ENCODE measurements around the gene LKAAEAR1.

LKAAEAR1 gene

DNA sequence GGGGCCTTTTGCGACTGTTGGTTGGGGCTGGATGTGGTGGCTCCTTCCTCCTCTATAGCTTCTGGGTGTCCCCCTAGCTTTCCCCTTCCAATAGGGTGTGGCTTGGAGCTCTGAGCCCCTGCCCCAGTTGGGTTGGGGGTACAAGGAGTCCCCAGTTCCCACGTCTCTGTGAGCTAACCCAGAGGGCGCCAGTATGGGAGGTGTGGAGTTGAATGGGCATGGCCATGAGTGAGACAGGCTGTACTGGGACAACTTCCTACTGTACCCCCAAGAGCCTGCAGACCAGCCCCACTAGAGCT, 47.0 kb downstream of the LKAAEAR1 start:
- no peak for DNase-seq (ENCODE audit: low read depth)

DNA sequence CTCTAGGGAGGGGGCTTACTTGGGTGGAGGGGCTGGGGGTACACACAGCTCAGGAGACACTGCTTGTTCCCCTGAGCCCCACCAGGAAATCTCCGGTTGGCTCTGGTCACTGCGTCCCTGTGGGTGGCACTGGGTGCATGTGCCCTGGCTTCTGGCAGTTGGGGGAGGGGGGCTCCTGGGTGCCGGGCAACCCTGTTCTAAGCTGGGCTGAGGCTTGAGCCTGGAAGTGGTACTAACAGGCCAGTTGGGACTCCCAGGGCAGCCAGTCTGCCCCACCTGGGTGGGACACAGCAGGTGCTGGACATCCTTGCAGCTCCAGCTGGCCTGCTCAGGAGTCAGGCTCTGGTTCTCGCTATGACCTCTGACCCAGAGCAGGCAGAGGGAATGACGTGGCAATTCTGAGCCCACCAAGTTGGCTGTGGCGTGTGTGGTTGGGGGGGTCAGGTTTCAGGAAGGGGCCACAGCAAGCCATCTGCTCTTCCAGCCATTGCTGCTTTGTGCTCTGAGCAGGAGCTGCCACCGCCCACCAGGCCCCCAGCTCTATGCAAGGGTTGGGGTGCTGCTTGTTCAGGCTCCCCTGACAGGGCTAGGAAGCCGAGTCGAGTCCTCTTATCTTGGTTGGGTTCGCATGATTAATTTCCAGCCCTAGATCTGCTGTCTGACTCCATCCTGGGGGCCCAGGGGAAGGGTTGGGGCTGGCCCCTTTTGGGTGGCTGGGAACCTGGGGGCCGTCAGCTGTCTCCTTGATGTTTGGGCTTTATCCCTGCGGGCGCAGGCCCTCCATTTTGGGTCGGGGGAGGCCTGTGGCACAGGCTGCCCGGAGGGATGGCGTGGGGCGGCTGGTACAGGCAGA, 47.6 kb downstream of the LKAAEAR1 start:
- no peak for DNase-seq (ENCODE audit: low read depth)

DNA sequence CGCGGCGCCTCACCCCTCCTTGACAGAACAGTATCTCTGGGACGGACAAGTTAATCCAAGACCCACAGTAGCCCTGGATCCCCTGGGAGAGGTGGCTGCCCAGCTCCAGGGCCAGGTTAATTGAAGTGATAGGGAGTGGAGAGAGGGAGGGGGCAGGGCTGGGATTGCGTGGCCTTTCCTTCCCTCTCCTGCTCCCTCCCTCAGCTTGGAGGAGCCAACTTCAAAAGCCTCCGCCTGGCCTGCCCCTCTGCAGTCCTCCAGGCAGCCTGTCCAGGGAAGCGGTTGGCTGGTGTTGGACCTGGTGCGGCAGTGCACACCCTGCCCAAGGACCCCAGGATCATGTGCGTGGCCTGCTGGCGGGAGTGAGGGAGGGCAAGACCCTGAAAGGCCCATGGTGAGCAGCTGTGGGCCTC, 48.3 kb downstream of the LKAAEAR1 start, which contains the start of gene C20orf204:
TSS of gene C20orf204 (plus strand) at position 250 of the 413 bp plus-strand sequence. CDS start at position 392, 142 bp downstream.
- DNase-seq (ENCODE audit: low read depth): no peak

DNA sequence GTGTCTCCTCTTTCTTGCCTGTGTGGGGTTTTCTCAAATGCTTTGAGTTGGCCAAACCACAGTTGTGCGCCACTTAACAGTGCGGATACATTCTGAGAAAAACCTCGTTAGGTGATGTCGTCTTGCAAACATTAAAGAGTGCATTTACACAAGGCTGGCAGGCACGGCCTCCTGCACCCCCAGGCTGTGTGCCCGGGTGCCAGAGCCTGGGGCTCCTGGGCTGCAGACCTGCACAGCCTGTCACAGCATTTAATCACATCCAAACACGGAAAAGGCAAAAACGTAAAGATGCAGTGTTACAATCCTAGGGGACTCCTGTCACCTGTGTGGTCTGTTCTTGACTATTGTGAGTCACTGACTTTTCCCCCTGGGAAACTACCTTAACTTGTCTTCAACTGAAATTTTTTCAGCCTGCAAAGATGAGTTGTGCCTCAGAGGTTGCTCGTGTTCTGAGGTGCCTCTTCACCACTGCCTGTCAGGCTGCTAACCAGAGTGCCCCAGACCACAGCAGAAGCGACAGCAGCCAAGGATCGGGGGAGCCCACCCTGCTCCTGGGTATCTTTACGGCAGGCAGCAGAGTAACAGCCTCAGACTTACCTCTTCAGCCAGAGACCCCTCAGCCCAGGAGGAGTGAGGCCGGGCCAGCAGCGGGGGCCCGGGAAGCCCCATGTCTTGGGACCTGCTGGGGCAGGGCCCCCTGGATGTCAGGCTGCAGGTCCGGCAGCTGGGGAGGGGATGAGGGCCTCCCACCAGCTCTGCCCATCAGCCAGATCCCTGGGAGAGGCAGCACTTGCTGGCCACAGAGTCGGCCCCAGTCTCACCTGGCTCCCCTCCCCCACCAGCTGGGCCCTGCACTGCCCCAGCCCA, 48.9 kb downstream of the LKAAEAR1 start:
- DNase-seq (ENCODE audit: low read depth): no peak

DNA sequence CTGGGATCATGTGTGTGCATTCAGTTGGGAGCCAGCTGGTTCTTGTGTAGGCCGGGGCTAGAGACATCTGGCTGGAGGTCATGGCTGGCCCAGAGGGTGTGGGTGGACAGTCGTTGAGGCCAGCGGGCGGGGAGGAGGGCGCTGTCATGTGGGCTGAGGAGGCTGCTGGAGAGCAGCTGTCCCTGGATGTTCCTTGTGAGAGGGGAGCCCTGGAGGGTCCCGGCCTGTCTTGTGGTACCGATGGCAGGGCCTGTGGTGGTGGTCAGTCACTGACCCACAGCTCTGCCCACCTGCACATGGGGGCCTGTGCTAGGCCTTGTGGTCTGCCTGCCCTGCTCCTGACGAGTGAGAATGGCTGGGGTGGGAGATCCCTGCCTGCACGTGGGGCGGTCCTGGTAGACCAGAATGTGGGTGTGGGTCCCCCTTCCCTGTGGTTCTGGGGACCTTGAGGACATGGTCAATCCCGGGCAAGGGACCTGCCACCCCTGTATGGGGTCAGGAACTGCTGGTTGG, 50.2 kb downstream of the LKAAEAR1 start:
- no peak for DNase-seq (ENCODE audit: low read depth)

Measured in fibroblast of the conjunctiva (primary cell).